Gastroesophageal sphincter (tissue), 4 donors: ENCODE measurements around the gene VWC2L. TPM values are rescaled to one million over a fixed set of nuclear protein-coding genes. Genes with fewer than 3 reads are reported as not detected.
A peak's percentile ranks its signal among the peaks of the same experiment; 100 is the strongest.

Experiments
- ATAC-seq: fragments of 150-250 bp; one replicate; pipeline ENCODE4 v1.9.1; 2016; ENCODE audit warnings: mild to moderate bottlenecking, moderate library complexity
- H3K27ac ChIP-seq, 4 donors: fragments of 200-600 bp; sonication (generic) in 3 of 4; 1 replicate in 3 of 4; 2 replicates in 1 of 4; pipeline ENCODE4 v1.5.1; 2016 to 2019
- H3K27me3 ChIP-seq: fragments of 200-600 bp; sonication (generic); one replicate; pipeline ENCODE4 v1.5.1; 2019
- H3K36me3 ChIP-seq, 2 donors: fragments of 200-600 bp; sonication (generic); one replicate each; pipeline ENCODE4 v1.5.1; 2019; ENCODE audit warnings: control low read depth in 1 of 2
- H3K4me1 ChIP-seq, 3 donors: fragments of 200-600 bp; sonication (generic); 1 replicate in 2 of 3; 2 replicates in 1 of 3; pipeline ENCODE4 v1.5.1; 2016 to 2019; ENCODE audit warnings: control low read depth in 2 of 3
- H3K4me3 ChIP-seq, 2 donors: fragments of 200-600 bp; sonication (generic); one replicate each; pipeline ENCODE4 v1.5.1; 2019; ENCODE audit warnings: mild to moderate bottlenecking in 1 of 2, moderate library complexity in 1 of 2
- H3K9me3 ChIP-seq, 3 donors: fragments of 200-600 bp; sonication (generic); one replicate each; pipeline ENCODE4 v1.5.1; 2017 to 2019; ENCODE audit warnings: control low read depth in 2 of 3
- EP300 ChIP-seq: sonication (generic); formaldehyde crosslinking; IDR thresholded peaks from one replicate; pipeline ENCODE4 v1.6.1; 2017; ENCODE audit warnings: antibody characterized with exemption, mild to moderate bottlenecking
- POLR2A ChIP-seq, 2 donors: fragments of 450-650 bp; IDR thresholded peaks; one replicate each; pipeline ENCODE4 v1.6.1; 2017; ENCODE audit warnings: antibody characterized with exemption in 2 of 2, mild to moderate bottlenecking in 2 of 2, moderate library complexity in 1 of 2
- POLR2AphosphoS5 ChIP-seq: sonication (generic); formaldehyde crosslinking; IDR thresholded peaks from one replicate; pipeline ENCODE4 v1.6.1; 2017; ENCODE audit warnings: antibody characterized with exemption
- WGBS, 2 donors: methylation state at CpG; one replicate each; pipeline ENCODE4 v1.1.5; 2018; ENCODE audit warnings: low coverage in 1 of 2; 5-methylcytosine and 5-hydroxymethylcytosine counted together
- total RNA-seq, 4 donors: library from RNA; depleted of rRNA; stranded (reverse); fragments of >200 nt; gene quantifications; one replicate each; pipeline ENCODE4 v1.1.0, GENCODE V29; 2016
- TF ChIP-seq, protein P1 (sequence below), 4 experiments: fragments of 200-600 bp in 2 of 4; fragments of 450-650 bp in 2 of 4; sonication (generic) in 1 of 4; IDR thresholded peaks; one replicate each; pipeline ENCODE4 v1.5.1; 2017 to 2019; ENCODE audit warnings: antibody characterized with exemption in 4 of 4, mild to moderate bottlenecking in 2 of 4, moderate library complexity in 2 of 4

The VWC2L gene
- total RNA-seq, 4 donors from 2014 or later: 0.27 TPM; not detected in 3

GRCh38 chr2:214547931-214548330 lies 137.1 kb downstream of the VWC2L start:
- Histone ChIP-seq H3K9me3 (no peaks in the 10 kb centered on the region), H3K27me3 (no peaks in the 10 kb centered on the region), H3K27ac (no peak overlapping the region), H3K4me1 (peaks cover 0 to 14% (median 0%) of the 10 kb centered on the region in 3 donors), H3K4me3 (no peak overlapping the region), H3K36me3 (no peaks in the 10 kb centered on the region)
- TF ChIP-seq POLR2A (IDR thresholded peaks at IDR 0.05) (no peak), EP300 (no peak), POLR2AphosphoS5 (no peak)
- TF ChIP-seq, protein P1, sequence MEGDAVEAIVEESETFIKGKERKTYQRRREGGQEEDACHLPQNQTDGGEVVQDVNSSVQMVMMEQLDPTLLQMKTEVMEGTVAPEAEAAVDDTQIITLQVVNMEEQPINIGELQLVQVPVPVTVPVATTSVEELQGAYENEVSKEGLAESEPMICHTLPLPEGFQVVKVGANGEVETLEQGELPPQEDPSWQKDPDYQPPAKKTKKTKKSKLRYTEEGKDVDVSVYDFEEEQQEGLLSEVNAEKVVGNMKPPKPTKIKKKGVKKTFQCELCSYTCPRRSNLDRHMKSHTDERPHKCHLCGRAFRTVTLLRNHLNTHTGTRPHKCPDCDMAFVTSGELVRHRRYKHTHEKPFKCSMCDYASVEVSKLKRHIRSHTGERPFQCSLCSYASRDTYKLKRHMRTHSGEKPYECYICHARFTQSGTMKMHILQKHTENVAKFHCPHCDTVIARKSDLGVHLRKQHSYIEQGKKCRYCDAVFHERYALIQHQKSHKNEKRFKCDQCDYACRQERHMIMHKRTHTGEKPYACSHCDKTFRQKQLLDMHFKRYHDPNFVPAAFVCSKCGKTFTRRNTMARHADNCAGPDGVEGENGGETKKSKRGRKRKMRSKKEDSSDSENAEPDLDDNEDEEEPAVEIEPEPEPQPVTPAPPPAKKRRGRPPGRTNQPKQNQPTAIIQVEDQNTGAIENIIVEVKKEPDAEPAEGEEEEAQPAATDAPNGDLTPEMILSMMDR (IDR thresholded peaks at IDR 0.05): no peak
- WGBS, 2 donors: 17 to 22% methylated on average over 3 of the region's 3 CpGs
- ATAC-seq: peak; percentile 41

GRCh38 chr2:214549946-214550345 lies 139.1 kb downstream of the VWC2L start:
- H3K9me3 ChIP-seq: no peaks in the 10 kb centered on the region
- no peak for ATAC-seq
- H3K36me3 ChIP-seq: no peaks in the 10 kb centered on the region
- WGBS, 2 donors: 46 to 63% methylated on average over 2 of the region's 2 CpGs
- H3K4me3 ChIP-seq: no peak overlapping the region
- H3K27ac ChIP-seq: no peak overlapping the region
- no peak for TF ChIP-seq POLR2AphosphoS5
- TF ChIP-seq, protein P1 (IDR thresholded peaks at IDR 0.05): no peak
- no peak for TF ChIP-seq POLR2A (IDR thresholded peaks at IDR 0.05)
- no peak for TF ChIP-seq EP300
- H3K4me1 ChIP-seq: peaks cover 0 to 14% (median 0%) of the 10 kb centered on the region in 3 donors
- H3K27me3 ChIP-seq: no peaks in the 10 kb centered on the region

- Histone ChIP-seq H3K4me3 (no peak overlapping the region), H3K27ac (no peak overlapping the region), H3K4me1 (peaks cover 0 to 14% (median 0%) of the 10 kb centered on the region in 3 donors), H3K9me3 (no peaks in the 10 kb centered on the region), H3K36me3 (no peaks in the 10 kb centered on the region), H3K27me3 (no peaks in the 10 kb centered on the region)
- TF ChIP-seq POLR2AphosphoS5 (no peak), EP300 (no peak), POLR2A (IDR thresholded peaks at IDR 0.05) (no peak)
- TF ChIP-seq, protein P1 (IDR thresholded peaks at IDR 0.05): no peak
- WGBS, 2 donors: 82 to 84% methylated on average over 3 of the region's 3 CpGs
- no peak for ATAC-seq
Measured at GRCh38 chr2:214550786-214551185, 139.9 kb downstream of the VWC2L start.

DNA sequence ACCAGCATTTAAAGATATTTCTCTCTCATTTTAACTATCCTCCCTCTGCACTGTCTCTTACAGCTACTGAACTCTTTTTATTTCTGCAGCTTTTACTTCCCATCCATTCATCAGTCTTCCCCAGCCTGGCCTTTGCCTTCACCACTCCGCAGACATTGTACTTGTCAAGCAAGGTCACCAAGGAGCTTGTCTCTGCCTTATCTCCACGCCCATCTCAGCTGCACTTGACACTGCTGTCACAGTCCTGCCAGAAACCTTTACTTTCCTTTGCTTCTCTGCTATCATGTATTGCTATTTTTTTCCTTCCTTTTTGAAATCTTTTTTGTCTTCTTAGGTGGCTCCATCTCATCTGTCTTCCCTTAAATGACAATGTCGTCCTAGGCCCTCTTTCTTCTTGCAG lies 147.0 kb downstream of the VWC2L start:
- ATAC-seq: no peak
- WGBS, 2 donors: 71 to 87% methylated on average over 2 to 3 of the region's 3 CpGs
- H3K4me1 ChIP-seq: no peaks in the 10 kb centered on the region
- no peaks in the 10 kb centered on the region for H3K36me3 ChIP-seq
- no peak overlapping the region for H3K4me3 ChIP-seq
- no peaks in the 10 kb centered on the region for H3K27me3 ChIP-seq
- TF ChIP-seq, protein P1 (IDR thresholded peaks at IDR 0.05): no peak
- TF ChIP-seq EP300 (no peak), POLR2A (IDR thresholded peaks at IDR 0.05) (no peak), POLR2AphosphoS5 (no peak)
- H3K9me3 ChIP-seq: no peaks in the 10 kb centered on the region
- H3K27ac ChIP-seq: no peak overlapping the region

GRCh38 chr2:214558341-214558740 lies 147.5 kb downstream of the VWC2L start:
- no peaks in the 10 kb centered on the region for H3K4me1 ChIP-seq
- WGBS, 2 donors: 75% methylated on average over 1 of the region's 1 CpG; no CpG with 5 or more reads in 1 of the 2 donors
- no peak overlapping the region for H3K27ac ChIP-seq
- no peaks in the 10 kb centered on the region for H3K27me3 ChIP-seq
- TF ChIP-seq POLR2A (IDR thresholded peaks at IDR 0.05) (no peak), EP300 (no peak), POLR2AphosphoS5 (no peak)
- TF ChIP-seq, protein P1 (IDR thresholded peaks at IDR 0.05): no peak
- H3K9me3 ChIP-seq: no peaks in the 10 kb centered on the region
- H3K4me3 ChIP-seq: no peak overlapping the region
- ATAC-seq: no peak
- no peaks in the 10 kb centered on the region for H3K36me3 ChIP-seq
